Sigmoid colon (tissue), 3 donors: ENCODE data around the gene BBS2.

ENCODE experiments used
- POLR2A ChIP-seq, 2 donors: fragments of 450-650 bp; IDR thresholded peaks; one replicate each; pipeline ENCODE4 v1.6.1; 2016; ENCODE audit warnings: antibody characterized with exemption in 2 of 2, mild to moderate bottlenecking in 2 of 2, moderate library complexity in 2 of 2
- TF ChIP-seq, protein P1 (sequence below), 4 experiments: fragments of 450-650 bp in 3 of 4; fragments of 200-600 bp in 1 of 4; IDR thresholded peaks; one replicate each; pipeline ENCODE4 v1.5.1; 2016 to 2019; ENCODE audit warnings: antibody characterized with exemption in 4 of 4, mild to moderate bottlenecking in 3 of 4, moderate library complexity in 2 of 4

DNA sequence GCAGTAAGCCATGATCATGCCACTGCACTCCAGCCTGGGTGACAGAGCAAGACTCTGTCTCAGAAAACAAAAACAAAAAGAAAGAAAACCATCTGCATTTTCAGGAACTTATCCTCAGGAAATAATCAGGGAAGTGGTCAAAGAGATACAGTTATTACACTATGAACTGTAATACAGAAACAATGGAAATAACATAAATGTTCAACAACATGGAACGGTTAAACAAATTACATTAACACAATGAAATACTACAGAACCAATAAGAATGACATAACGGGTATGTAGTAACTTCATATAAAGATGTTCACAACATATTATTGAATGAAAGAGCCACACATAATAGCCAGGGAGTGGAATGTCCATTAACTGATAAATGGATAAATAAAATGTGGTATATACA is 6.7 kb downstream of the BBS2 start:
- TF ChIP-seq, protein P1, sequence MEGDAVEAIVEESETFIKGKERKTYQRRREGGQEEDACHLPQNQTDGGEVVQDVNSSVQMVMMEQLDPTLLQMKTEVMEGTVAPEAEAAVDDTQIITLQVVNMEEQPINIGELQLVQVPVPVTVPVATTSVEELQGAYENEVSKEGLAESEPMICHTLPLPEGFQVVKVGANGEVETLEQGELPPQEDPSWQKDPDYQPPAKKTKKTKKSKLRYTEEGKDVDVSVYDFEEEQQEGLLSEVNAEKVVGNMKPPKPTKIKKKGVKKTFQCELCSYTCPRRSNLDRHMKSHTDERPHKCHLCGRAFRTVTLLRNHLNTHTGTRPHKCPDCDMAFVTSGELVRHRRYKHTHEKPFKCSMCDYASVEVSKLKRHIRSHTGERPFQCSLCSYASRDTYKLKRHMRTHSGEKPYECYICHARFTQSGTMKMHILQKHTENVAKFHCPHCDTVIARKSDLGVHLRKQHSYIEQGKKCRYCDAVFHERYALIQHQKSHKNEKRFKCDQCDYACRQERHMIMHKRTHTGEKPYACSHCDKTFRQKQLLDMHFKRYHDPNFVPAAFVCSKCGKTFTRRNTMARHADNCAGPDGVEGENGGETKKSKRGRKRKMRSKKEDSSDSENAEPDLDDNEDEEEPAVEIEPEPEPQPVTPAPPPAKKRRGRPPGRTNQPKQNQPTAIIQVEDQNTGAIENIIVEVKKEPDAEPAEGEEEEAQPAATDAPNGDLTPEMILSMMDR (IDR thresholded peaks at IDR 0.05) = no peak
- no peak for TF ChIP-seq POLR2A (IDR thresholded peaks at IDR 0.05)
